Heart left ventricle (tissue), 13 donors: ENCODE results near the gene NPHP4.

Source experiments
- POLR2A ChIP-seq, 2 donors: fragments of 450-650 bp; IDR thresholded peaks; one replicate each; pipeline ENCODE4 v1.6.1; 2017; ENCODE audit warnings: antibody characterized with exemption in 2 of 2, mild to moderate bottlenecking in 2 of 2, moderate library complexity in 2 of 2
- TF ChIP-seq, protein P1 (sequence below), 12 donors: fragments of 200-600 bp; sonication (generic) in 4 of 12; IDR thresholded peaks; one replicate each; pipeline versions ENCODE4 v1.5.0 to v1.8.0; 2018 to 2022; ENCODE audit warnings: antibody characterized with exemption in 12 of 12, mild to moderate bottlenecking in 5 of 12
- donor health status: ischemic (EF 13 %, LVEDD 7.1; RV severe dilation, severe dysfunction).
- donor health status: DM: no; HTN: yes; CAD: no.
- donor health status: DM: no; HTN: no; CAD: no.
- donor health status: ischemic (EF 25% LVEDD 6.9; RV normal size, moderate dysfunction).
- donor health status: ischemic (EF 25% LVEDD 5.7; RV mildly dilated, moderate dysfunction).
- donor health status: ischemic (EF 35%, LVEDD 5.7; RV mildly dilated, moderate dysfunction).
- donor health status: nonischemic (EF 11% LVEDD 7.7; RV severe dilation, severe dysfunction).
- donor health status: DM: yes; HTN: yes; CAD: no.
- donor health status: PGD.
- donor health status: ischemic (EF 29% LVEDD 5.4; RV normal size, mild dysfunction).
- donor health status: nonischemic (EF 23%, LVEDD 6.1; RV moderate dilation, normal function).

GRCh38 chr1:6011161-6011945, 19.1 kb upstream of the NPHP4 start:
- TF ChIP-seq POLR2A (IDR thresholded peaks at IDR 0.05): no peak
- TF ChIP-seq, protein P1, sequence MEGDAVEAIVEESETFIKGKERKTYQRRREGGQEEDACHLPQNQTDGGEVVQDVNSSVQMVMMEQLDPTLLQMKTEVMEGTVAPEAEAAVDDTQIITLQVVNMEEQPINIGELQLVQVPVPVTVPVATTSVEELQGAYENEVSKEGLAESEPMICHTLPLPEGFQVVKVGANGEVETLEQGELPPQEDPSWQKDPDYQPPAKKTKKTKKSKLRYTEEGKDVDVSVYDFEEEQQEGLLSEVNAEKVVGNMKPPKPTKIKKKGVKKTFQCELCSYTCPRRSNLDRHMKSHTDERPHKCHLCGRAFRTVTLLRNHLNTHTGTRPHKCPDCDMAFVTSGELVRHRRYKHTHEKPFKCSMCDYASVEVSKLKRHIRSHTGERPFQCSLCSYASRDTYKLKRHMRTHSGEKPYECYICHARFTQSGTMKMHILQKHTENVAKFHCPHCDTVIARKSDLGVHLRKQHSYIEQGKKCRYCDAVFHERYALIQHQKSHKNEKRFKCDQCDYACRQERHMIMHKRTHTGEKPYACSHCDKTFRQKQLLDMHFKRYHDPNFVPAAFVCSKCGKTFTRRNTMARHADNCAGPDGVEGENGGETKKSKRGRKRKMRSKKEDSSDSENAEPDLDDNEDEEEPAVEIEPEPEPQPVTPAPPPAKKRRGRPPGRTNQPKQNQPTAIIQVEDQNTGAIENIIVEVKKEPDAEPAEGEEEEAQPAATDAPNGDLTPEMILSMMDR (IDR thresholded peaks at IDR 0.05): no peak
